HuH-7 (cell line): Measurements from ENCODE around the gene C12orf75.

ENCODE experiments used
- DNase-seq: peaks from one replicate; pipeline ENCODE4 v3.0.0; 2011; ENCODE audit warnings: low spot score

Gene C12orf75

DNA sequence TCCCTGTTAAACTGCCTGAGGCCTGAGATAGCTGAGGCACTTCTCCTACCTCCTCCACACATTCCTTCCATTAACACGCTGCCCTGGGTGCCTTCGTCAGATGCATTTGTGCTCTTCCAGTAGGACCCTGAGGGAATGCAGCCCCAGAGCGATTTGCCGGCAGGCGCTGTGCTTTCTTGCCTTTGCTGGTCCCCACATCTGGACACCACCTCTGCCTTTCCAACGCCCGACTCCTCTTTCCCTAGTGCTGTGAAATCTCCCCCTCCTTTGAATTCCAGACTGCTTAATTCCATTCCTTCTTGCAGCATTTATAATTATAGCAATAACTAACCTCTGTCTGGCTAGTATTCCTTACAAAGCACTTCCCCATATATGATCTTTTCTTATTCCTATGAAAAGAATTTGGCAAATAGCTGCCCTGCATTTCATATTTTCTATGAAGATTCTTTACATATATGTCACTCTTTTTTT is 88.4 kb downstream of the C12orf75 start:
- DNase-seq: no peak

DNA sequence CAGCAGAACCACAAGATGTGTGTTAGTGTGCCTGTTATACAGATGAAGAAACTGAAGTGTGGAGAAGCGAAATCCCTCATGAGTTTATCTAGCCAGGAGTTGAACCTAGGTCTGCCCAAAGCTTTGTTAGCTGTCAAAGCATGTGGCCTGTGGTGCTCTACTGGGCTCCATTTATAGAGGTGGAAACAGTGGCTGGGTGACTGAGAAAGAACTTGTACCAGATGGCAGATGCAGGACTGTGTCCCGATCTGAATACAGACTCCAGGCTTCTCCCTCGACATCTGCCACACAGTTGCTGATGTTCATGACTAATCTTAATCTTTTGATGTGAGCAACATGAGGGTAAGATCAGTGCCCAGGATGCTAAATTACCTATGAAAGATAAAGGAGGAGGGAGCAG is 89.1 kb downstream of the C12orf75 start:
- DNase-seq: no peak

DNA sequence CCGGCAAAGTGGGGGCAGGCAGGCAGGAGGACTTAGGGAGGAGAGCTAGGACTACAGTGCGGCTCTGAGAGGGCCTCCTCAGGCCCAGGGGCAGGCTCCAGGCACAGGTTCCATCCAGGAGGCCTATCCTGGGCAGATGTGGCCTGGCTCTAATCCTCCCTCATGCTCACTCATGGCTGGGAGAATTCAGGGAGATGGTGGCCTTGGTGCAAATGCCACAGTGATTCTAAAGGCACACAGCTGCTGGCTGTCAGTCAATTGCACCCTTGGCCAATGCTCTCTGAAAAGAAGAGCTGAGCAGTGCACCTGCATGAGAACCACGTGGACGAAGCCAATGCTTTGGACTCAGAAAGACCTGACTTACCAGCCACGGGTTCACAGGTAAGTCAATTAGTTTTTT is 89.6 kb downstream of the C12orf75 start:
- DNase-seq: no peak

DNA sequence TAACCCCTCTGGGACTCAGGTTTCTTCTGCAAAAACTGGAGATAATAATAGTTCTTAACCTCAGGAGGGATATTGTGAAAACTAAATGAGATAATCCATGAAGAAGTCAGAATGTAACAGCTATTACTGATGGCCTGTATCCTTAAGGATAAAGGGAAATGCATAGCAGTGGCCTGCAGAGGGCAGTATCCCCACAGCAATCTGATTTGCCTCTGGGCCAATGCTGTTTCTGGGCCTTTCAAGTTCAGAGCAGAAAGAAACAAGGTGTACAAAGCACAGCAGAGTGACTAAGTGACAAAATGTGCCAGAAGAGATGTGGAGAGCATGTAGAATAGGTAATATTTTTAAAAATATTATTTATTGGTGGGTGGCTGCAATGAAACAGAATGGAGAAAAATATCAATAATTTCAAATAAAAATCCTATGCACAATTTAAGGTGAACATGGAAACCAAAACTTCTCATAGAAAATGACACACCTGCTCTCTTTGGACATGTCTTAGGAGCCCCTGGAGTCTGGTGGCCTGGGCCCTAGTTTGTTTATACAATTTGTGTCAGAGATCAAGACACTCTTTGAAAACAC is 90.3 kb downstream of the C12orf75 start:
- DNase-seq: peak; percentile 65
